ENCODE measurements around the gene APOBEC3B.

DNA sequence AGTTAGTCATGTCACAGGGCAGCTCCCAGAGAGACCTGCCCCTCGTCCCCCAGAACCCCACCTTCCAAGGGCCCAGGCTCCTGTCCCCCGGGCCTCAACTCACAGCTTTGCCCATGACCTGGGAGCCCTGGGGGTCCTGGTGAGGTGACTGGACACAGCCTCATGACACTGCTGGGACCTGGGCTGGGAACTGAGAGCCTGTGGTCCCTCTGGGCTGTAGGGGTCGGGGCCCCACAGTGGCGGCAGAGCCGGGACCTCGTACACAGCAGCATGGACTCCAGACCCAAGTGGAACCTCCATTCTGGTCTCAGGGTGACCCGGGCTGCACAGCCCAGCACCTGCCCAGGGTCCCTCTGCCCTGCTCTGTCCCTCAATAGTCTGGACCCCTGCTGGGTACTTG is 17.8 kb upstream of the APOBEC3B start:
- TF ChIP-seq, protein P1, sequence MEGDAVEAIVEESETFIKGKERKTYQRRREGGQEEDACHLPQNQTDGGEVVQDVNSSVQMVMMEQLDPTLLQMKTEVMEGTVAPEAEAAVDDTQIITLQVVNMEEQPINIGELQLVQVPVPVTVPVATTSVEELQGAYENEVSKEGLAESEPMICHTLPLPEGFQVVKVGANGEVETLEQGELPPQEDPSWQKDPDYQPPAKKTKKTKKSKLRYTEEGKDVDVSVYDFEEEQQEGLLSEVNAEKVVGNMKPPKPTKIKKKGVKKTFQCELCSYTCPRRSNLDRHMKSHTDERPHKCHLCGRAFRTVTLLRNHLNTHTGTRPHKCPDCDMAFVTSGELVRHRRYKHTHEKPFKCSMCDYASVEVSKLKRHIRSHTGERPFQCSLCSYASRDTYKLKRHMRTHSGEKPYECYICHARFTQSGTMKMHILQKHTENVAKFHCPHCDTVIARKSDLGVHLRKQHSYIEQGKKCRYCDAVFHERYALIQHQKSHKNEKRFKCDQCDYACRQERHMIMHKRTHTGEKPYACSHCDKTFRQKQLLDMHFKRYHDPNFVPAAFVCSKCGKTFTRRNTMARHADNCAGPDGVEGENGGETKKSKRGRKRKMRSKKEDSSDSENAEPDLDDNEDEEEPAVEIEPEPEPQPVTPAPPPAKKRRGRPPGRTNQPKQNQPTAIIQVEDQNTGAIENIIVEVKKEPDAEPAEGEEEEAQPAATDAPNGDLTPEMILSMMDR (IDR thresholded peaks at IDR 0.05), result no peak
- TF ChIP-seq POLR2A (IDR thresholded peaks at IDR 0.05), result no peak

Data from thyroid gland (tissue), 4 donors.